GM19099 (cell line): Measurements from ENCODE around the gene MAP4K2.
A peak's percentile ranks its signal among the peaks of the same experiment; 100 is the strongest.

Experiments
- POLR2A ChIP-seq: IDR thresholded peaks from 3 replicates; pipeline ENCODE4 v1.6.1; 2011; ENCODE audit warnings: low read depth; ENCODE audit not compliant: insufficient read length; ENCODE audit errors: extremely low read depth

The MAP4K2 gene

GRCh38 chr11:64803846-64804345, 882 bp upstream of the MAP4K2 start:
- TF ChIP-seq POLR2A, result no peak

GRCh38 chr11:64802370-64803157, 450 bp downstream of the MAP4K2 start:
- TF ChIP-seq POLR2A, result peak; percentile 26

- TF ChIP-seq POLR2A, result no peak
These were observed 1.2 kb downstream of the MAP4K2 start for GRCh38 chr11:64801561-64802369.

GRCh38 chr11:64801158-64801464, 1.9 kb downstream of the MAP4K2 start:
- no peak for TF ChIP-seq POLR2A

GRCh38 chr11:64800303-64801157, 2.5 kb downstream of the MAP4K2 start:
- no peak for TF ChIP-seq POLR2A

- no peak for TF ChIP-seq POLR2A
These were observed 3.3 kb downstream of the MAP4K2 start for GRCh38 chr11:64799623-64800302.

GRCh38 chr11:64799256-64799622, 3.8 kb downstream of the MAP4K2 start:
- no peak for TF ChIP-seq POLR2A

- no peak for TF ChIP-seq POLR2A
These were observed 6.1 kb downstream of the MAP4K2 start for GRCh38 chr11:64796757-64797541.

GRCh38 chr11:64796047-64796756, 6.8 kb downstream of the MAP4K2 start:
- TF ChIP-seq POLR2A, result no peak

GRCh38 chr11:64794526-64794925, 8.5 kb downstream of the MAP4K2 start:
- no peak for TF ChIP-seq POLR2A

GRCh38 chr11:64793271-64794160, 9.5 kb downstream of the MAP4K2 start:
- no peak for TF ChIP-seq POLR2A

- no peak for TF ChIP-seq POLR2A
These were observed 10.5 kb downstream of the MAP4K2 start for GRCh38 chr11:64792482-64792881.

GRCh38 chr11:64791781-64792291, 11.2 kb downstream of the MAP4K2 start:
- TF ChIP-seq POLR2A, result no peak
